HepG2 (cell line): ENCODE results near the gene PTPRO. TPM values are rescaled to one million over a fixed set of nuclear protein-coding genes. Genes with fewer than 3 reads are reported as not detected.

Experiments
- ATAC-seq: fragments of 200-7000 bp; cut with Tn5 transposase; 3 replicates; pipeline ENCODE4 v1.9.1; 2020; ENCODE audit warnings: mild to moderate bottlenecking, moderate library complexity
- BruUV-seq: library from RNA; stranded (reverse); fragments of 400-500 nt; replicated peaks from 2 replicates; lab custom pipeline; 2021; lab: Mats Ljungman, UMichigan
- CTCF ChIA-PET: fragments of 300-600 bp; formaldehyde crosslinking; extraction: SDS; loops from one replicate; lab custom pipeline; 2021; ENCODE audit warnings: low total read pairs, inconsistent platforms, low intra/inter-chr PET ratio; lab: Yijun Ruan, JAX
- POLR2A ChIA-PET: fragments of 350-600 bp; sonication (Branson Sonifier 250); formaldehyde crosslinking; loops from one replicate; lab custom pipeline; 2020; ENCODE audit warnings: antibody characterized with exemption, inconsistent platforms; lab: Yijun Ruan, JAX
- DNase-seq: peaks from one replicate; pipeline ENCODE4 v3.0.0-alpha.2; 2015; ENCODE audit warnings: low spot score
- FAIRE-seq: peaks from 3 replicates; lab custom pipeline; 2011; peaks lifted over from hg19 to GRCh38; lab: Jason Lieb, UNC
- H2AFZ ChIP-seq: one replicate; pipeline ENCODE4 v1.6.1; 2011; ENCODE audit warnings: low read length, inconsistent platforms
- H3K27ac ChIP-seq: fragments of 300-600 bp; 3 replicates; pipeline ENCODE4 v1.8.0; 2011; ENCODE audit warnings: mixed run types, mild to moderate bottlenecking, mixed read lengths, low read length, inconsistent platforms; ENCODE audit not compliant: insufficient read depth; ENCODE audit errors: extremely low read length
- H3K27me3 ChIP-seq, 2 experiments: fragments of 200-600 bp in 1 of 2; 2 replicates in 1 of 2; 3 replicates in 1 of 2; pipeline versions ENCODE4 v1.6.0 to v1.8.0; 2011; ENCODE audit warnings: low read length in 2 of 2, mild to moderate bottlenecking in 2 of 2, moderate library complexity in 2 of 2, inconsistent platforms in 1 of 2; ENCODE audit not compliant: insufficient read depth in 2 of 2, control insufficient read depth in 1 of 2
- H3K36me3 ChIP-seq, 2 experiments: fragments of 200-600 bp in 1 of 2; replicated peaks in 1 of 2; 2 replicates in 1 of 2; 3 replicates in 1 of 2; pipeline versions ENCODE4 v1.5.1 to v1.8.0; 2011; ENCODE audit warnings: low read length in 2 of 2, inconsistent platforms in 1 of 2; ENCODE audit not compliant: insufficient read depth in 2 of 2, control insufficient read depth in 1 of 2
- H3K4me1 ChIP-seq: 2 replicates; pipeline ENCODE4 v1.5.1; 2012; ENCODE audit warnings: low read length, inconsistent platforms; ENCODE audit not compliant: insufficient read depth
- H3K4me2 ChIP-seq: 2 replicates; pipeline ENCODE4 v1.6.0; 2011; ENCODE audit warnings: low read depth, low read length, inconsistent platforms
- H3K4me3 ChIP-seq, 3 experiments: fragments of 200-600 bp in 1 of 3; sonication (generic), shearing (Covaris generic) in 1 of 3; replicated peaks in 1 of 3; 2 replicates each; pipeline ENCODE4 v1.5.1; 2011 to 2016; ENCODE audit warnings: low read length in 3 of 3, inconsistent platforms in 2 of 3, low read depth in 2 of 3, mild to moderate bottlenecking in 2 of 3, control low read depth in 1 of 3, mixed read lengths in 1 of 3; ENCODE audit not compliant: insufficient read depth in 1 of 3
- H3K79me2 ChIP-seq: one replicate; pipeline ENCODE4 v1.6.1; 2011; ENCODE audit warnings: low read length, inconsistent platforms; ENCODE audit not compliant: insufficient read depth
- H3K9ac ChIP-seq: 2 replicates; pipeline ENCODE4 v1.6.0; 2011; ENCODE audit warnings: mild to moderate bottlenecking, low read depth, low read length, inconsistent platforms; ENCODE audit not compliant: insufficient read depth
- H3K9me3 ChIP-seq: 2 replicates; pipeline ENCODE4 v1.5.1; 2012; ENCODE audit warnings: mild to moderate bottlenecking, low read length
- H4K20me1 ChIP-seq: 2 replicates; pipeline ENCODE4 v1.6.0; 2011; ENCODE audit warnings: inconsistent platforms, mild to moderate bottlenecking, low read length, moderate library complexity; ENCODE audit not compliant: insufficient read depth
- BHLHE40 ChIP-seq: IDR thresholded peaks from 2 replicates; pipeline ENCODE4 v1.6.1; 2011; ENCODE audit warnings: low read length, improper control_type of control experiment
- CHD2 ChIP-seq: IDR thresholded peaks from 2 replicates; pipeline ENCODE4 v1.6.1; 2011; ENCODE audit warnings: low read depth, low read length, improper control_type of control experiment
- PAXIP1 ChIP-seq: sonication (generic); formaldehyde crosslinking; conservative IDR thresholded peaks from 2 replicates; pipeline ENCODE4 v1.4.0; 2020; ENCODE audit warnings: mild to moderate bottlenecking, missing genetic modification reagents, moderate library complexity
- STAT6 ChIP-seq: sonication (generic); formaldehyde crosslinking; IDR thresholded peaks from 2 replicates; pipeline ENCODE4 v1.4.0; 2020; ENCODE audit warnings: missing genetic modification reagents, mild to moderate bottlenecking, borderline replicate concordance
- TCF12 ChIP-seq, 2 experiments: fragments of 450-650 bp in 1 of 2; sonication (generic) in 1 of 2; formaldehyde crosslinking in 1 of 2; IDR thresholded peaks; 2 replicates each; pipeline versions ENCODE4 v1.6.1 to v1.8.0; 2017 to 2022; ENCODE audit warnings: antibody characterized with exemption in 1 of 2, mild to moderate bottlenecking in 1 of 2, missing genetic modification reagents in 1 of 2, moderate library complexity in 1 of 2
- THAP8 ChIP-seq: sonication (generic); formaldehyde crosslinking; IDR thresholded peaks from 2 replicates; pipeline ENCODE4 v1.5.1; 2020; ENCODE audit warnings: missing genetic modification reagents, mild to moderate bottlenecking, borderline replicate concordance
- ZFP90 ChIP-seq: sonication (generic); formaldehyde crosslinking; IDR thresholded peaks from 2 replicates; pipeline ENCODE4 v1.8.0; 2022; ENCODE audit warnings: missing genetic modification reagents, mild to moderate bottlenecking, inconsistent platforms, borderline replicate concordance
- ZNF414 ChIP-seq: sonication (generic); formaldehyde crosslinking; IDR thresholded peaks from 2 replicates; pipeline ENCODE4 v1.5.0; 2020; ENCODE audit warnings: missing genetic modification reagents
- ZNF562 ChIP-seq: sonication (generic); formaldehyde crosslinking; IDR thresholded peaks from 2 replicates; pipeline ENCODE4 v1.8.0; 2022; ENCODE audit warnings: missing genetic modification reagents, borderline replicate concordance
- ZNF660 ChIP-seq: sonication (generic); formaldehyde crosslinking; IDR thresholded peaks from 2 replicates; pipeline ENCODE4 v1.5.1; 2020; ENCODE audit warnings: mild to moderate bottlenecking, low read depth, missing genetic modification reagents, borderline replicate concordance
- ZNF75D ChIP-seq: sonication (generic); formaldehyde crosslinking; IDR thresholded peaks from 2 replicates; pipeline ENCODE4 v1.8.1; 2023; ENCODE audit warnings: missing genetic modification reagents, mild to moderate bottlenecking, borderline replicate concordance
- WGBS: methylation state at CpG from one replicate; pipeline ENCODE4 v1.1.6; 2017; ENCODE audit warnings: low lambda C conversion rate; 5-methylcytosine and 5-hydroxymethylcytosine counted together
- in situ Hi-C: cut with HindIII; loops from 2 replicates; pipeline ENCODE4 v1.10.0; 2017; ENCODE audit warnings: low pct_unique_long_range_greater_than_20kb; ENCODE audit not compliant: extremely low pct_ligation_motif_present
- intact Hi-C: fragments of 100-400 bp; cut with micrococcal nuclease; formaldehyde crosslinking; loops from one replicate; pipeline ENCODE4 v1.10.0; 2022; ENCODE audit not compliant: unreplicated experiment
- polyA plus RNA-seq, 8 experiments: library from polyadenylated mRNA; depleted of rRNA in 3 of 8; stranded (reverse) in 7 of 8; unstranded in 1 of 8; fragments of >200 nt; fragmentation: Illumina TruSeq in 4 of 8; extraction: Trizol in 4 of 8; gene quantifications; 2 replicates each; pipeline versions ENCODE4 v1.2.1 to v1.2.3, GENCODE V29; 2011 to 2016; ENCODE audit warnings: low read depth in 4 of 8, missing spikeins in 1 of 8, mixed read lengths in 1 of 8; ENCODE audit not compliant: insufficient read depth in 1 of 8
- total RNA-seq, 5 experiments: library from RNA; depleted of rRNA; stranded (reverse); fragments of >200 nt; fragmentation: Illumina TruSeq; extraction: Trizol; gene quantifications; 2 replicates each; pipeline ENCODE4 v1.2.3, GENCODE V29; 2016; ENCODE audit warnings: low read depth in 1 of 5

Gene PTPRO
- total and polyA plus RNA-seq, 2 of the 13 experiments (the other 11 are each of a cell fraction or from before 2014, with no cell fraction given): 0.04 TPM; not detected in 1

GRCh38 chr12:15538881-15539280, 216.6 kb downstream of the PTPRO start (continued):
- TF ChIP-seq STAT6 (CRISPR knock-in tag) (no peak), ZNF562 (CRISPR knock-in tag) (no peak), PAXIP1 (no peak), ZNF414 (CRISPR knock-in tag) (no peak)
- TF ChIP-seq, all 625 proteins: peak for 0

- no TSS peak for BruUV-seq
- Histone ChIP-seq H3K27me3 (peaks cover 0 to 4% of the 10 kb centered on the region in 2 experiments; a peak in 1 of 5 replicates), H3K9me3 (no peaks in the 10 kb centered on the region), H3K36me3 (no peaks in the 10 kb centered on the region), H3K4me1 (peaks cover 11% of the 10 kb centered on the region), H2AFZ (no peak overlapping the region), H3K79me2 (no peaks in the 10 kb centered on the region), H3K27ac (no peak overlapping the region), H4K20me1 (no peaks in the 10 kb centered on the region), H3K4me2 (no peak overlapping the region), H3K4me3 (no peak overlapping the region), H3K9ac (no peak overlapping the region)
- POLR2A ChIA-PET: no interaction called here
- intact Hi-C loops (no loop called here), in situ Hi-C loops (no loop called here)
- WGBS: 43% methylated on average over 2 of the region's 2 CpGs
- CTCF ChIA-PET: no interaction called here
- no peak for ATAC-seq
- no peak for DNase-seq
- FAIRE-seq: no peak
- no peak for TF ChIP-seq ZNF75D (CRISPR knock-in tag)
- no peak for TF ChIP-seq CHD2
- no peak for TF ChIP-seq BHLHE40
- TF ChIP-seq ZFP90 (CRISPR knock-in tag): no peak
- no peak for TF ChIP-seq ZNF660
- no peak for TF ChIP-seq TCF12 (IDR thresholded peaks at IDR 0.05)
- no peak for TF ChIP-seq TCF12 (CRISPR knock-in tag; IDR thresholded peaks at IDR 0.05)
- TF ChIP-seq THAP8 (CRISPR knock-in tag): no peak
Measured at GRCh38 chr12:15540005-15540404, 217.7 kb downstream of the PTPRO start.
